Liver (tissue), 9 donors: ENCODE results near the gene KCNMB1. TPM values are rescaled to one million over a fixed set of nuclear protein-coding genes. Genes with fewer than 3 reads are reported as not detected.

Experiments used
- DNase-seq: peaks from one replicate; pipeline ENCODE4 v3.0.0-alpha.2; 2017; ENCODE audit warnings: low spot score
- H3K27ac ChIP-seq, 2 donors: one replicate each; pipeline ENCODE4 v1.7.0; 2013; ENCODE audit warnings: inconsistent platforms in 2 of 2, low read length in 2 of 2, control low read depth in 1 of 2, low read depth in 1 of 2, mild to moderate bottlenecking in 1 of 2
- H3K27me3 ChIP-seq, 4 donors: one replicate each; pipeline versions ENCODE4 v1.6.1 to v1.7.0; 2013; ENCODE audit warnings: low read length in 3 of 4, inconsistent platforms in 1 of 4, mild to moderate bottlenecking in 1 of 4, moderate library complexity in 1 of 4; ENCODE audit not compliant: control insufficient read depth in 4 of 4, insufficient read depth in 4 of 4
- H3K36me3 ChIP-seq, 4 donors: one replicate each; pipeline versions ENCODE4 v1.6.1 to v1.7.0; 2013; ENCODE audit warnings: low read length in 3 of 4, mild to moderate bottlenecking in 3 of 4, low read depth in 1 of 4, moderate library complexity in 1 of 4; ENCODE audit not compliant: control insufficient read depth in 4 of 4, insufficient read depth in 3 of 4
- H3K4me1 ChIP-seq, 4 donors: one replicate each; pipeline versions ENCODE4 v1.6.1 to v1.7.0; 2013; ENCODE audit warnings: low read length in 3 of 4, mild to moderate bottlenecking in 3 of 4, moderate library complexity in 1 of 4; ENCODE audit not compliant: control insufficient read depth in 4 of 4, insufficient read depth in 4 of 4
- H3K4me3 ChIP-seq, 3 donors: one replicate each; pipeline versions ENCODE4 v1.6.1 to v1.7.0; 2013; ENCODE audit warnings: low read length in 3 of 3, control low read depth in 1 of 3, low read depth in 1 of 3, mild to moderate bottlenecking in 1 of 3
- H3K9ac ChIP-seq, 2 donors: one replicate each; pipeline ENCODE4 v1.7.0; 2013; ENCODE audit warnings: low read length in 2 of 2, mild to moderate bottlenecking in 2 of 2, moderate library complexity in 2 of 2, control low read depth in 1 of 2, low read depth in 1 of 2
- H3K9me3 ChIP-seq, 4 donors: one replicate each; pipeline versions ENCODE4 v1.6.1 to v1.7.0; 2013; ENCODE audit warnings: low read length in 3 of 4; ENCODE audit not compliant: control insufficient read depth in 4 of 4
- ATF3 ChIP-seq: IDR thresholded peaks from 2 replicates; pipeline ENCODE4 v1.6.1; 2016; ENCODE audit warnings: antibody characterized with exemption
- CTCF ChIP-seq: fragments of 150-350 bp; IDR thresholded peaks from 2 replicates; pipeline ENCODE4 v1.5.1; 2017; ENCODE audit warnings: improper control_type of control experiment, low read depth, low read length; ENCODE audit not compliant: missing input control
- EGR1 ChIP-seq, 2 donors: IDR thresholded peaks; 2 replicates each; pipeline ENCODE4 v1.6.1; 2016 to 2018; ENCODE audit warnings: antibody characterized with exemption in 2 of 2, low read depth in 2 of 2
- FOXA1 ChIP-seq: IDR thresholded peaks from 2 replicates; pipeline ENCODE4 v1.6.1; 2016; ENCODE audit warnings: antibody characterized with exemption
- FOXA2 ChIP-seq: IDR thresholded peaks from 2 replicates; pipeline ENCODE4 v1.6.1; 2016; ENCODE audit warnings: antibody characterized with exemption
- GABPA ChIP-seq, 2 donors: IDR thresholded peaks in 1 of 2; conservative IDR thresholded peaks in 1 of 2; 2 replicates each; pipeline ENCODE4 v1.6.1; 2016; ENCODE audit warnings: antibody characterized with exemption in 2 of 2, mild to moderate bottlenecking in 1 of 2, moderate library complexity in 1 of 2
- HNF4A ChIP-seq, 2 donors: conservative IDR thresholded peaks; 2 replicates each; pipeline ENCODE4 v1.6.1; 2016; ENCODE audit warnings: antibody characterized with exemption in 2 of 2, mild to moderate bottlenecking in 2 of 2
- HNF4G ChIP-seq: IDR thresholded peaks from 2 replicates; pipeline ENCODE4 v1.6.1; 2016; ENCODE audit warnings: antibody characterized with exemption
- JUND ChIP-seq, 2 donors: IDR thresholded peaks; 2 replicates each; pipeline ENCODE4 v1.6.1; 2016; ENCODE audit warnings: antibody characterized with exemption in 2 of 2
- MAX ChIP-seq: IDR thresholded peaks from 2 replicates; pipeline ENCODE4 v1.6.1; 2016; ENCODE audit warnings: antibody characterized with exemption
- NR2F2 ChIP-seq: IDR thresholded peaks from 2 replicates; pipeline ENCODE4 v1.6.1; 2016; ENCODE audit warnings: antibody characterized with exemption
- RAD21 ChIP-seq, 2 donors: IDR thresholded peaks; 2 replicates each; pipeline ENCODE4 v1.6.1; 2016; ENCODE audit warnings: antibody characterized with exemption in 2 of 2, mild to moderate bottlenecking in 2 of 2
- REST ChIP-seq: IDR thresholded peaks from 2 replicates; pipeline ENCODE4 v1.6.1; 2016; ENCODE audit warnings: antibody characterized with exemption, mild to moderate bottlenecking
- RXRA ChIP-seq, 2 donors: IDR thresholded peaks; 2 replicates each; pipeline ENCODE4 v1.6.1; 2017 to 2018; ENCODE audit warnings: antibody characterized with exemption in 2 of 2, mild to moderate bottlenecking in 1 of 2
- SP1 ChIP-seq: IDR thresholded peaks from 2 replicates; pipeline ENCODE4 v1.6.1; 2018; ENCODE audit warnings: antibody characterized with exemption, mild to moderate bottlenecking
- TAF1 ChIP-seq: conservative IDR thresholded peaks from 2 replicates; pipeline ENCODE4 v1.6.1; 2016; ENCODE audit warnings: antibody characterized with exemption, mild to moderate bottlenecking
- YY1 ChIP-seq: IDR thresholded peaks from 2 replicates; pipeline ENCODE4 v1.6.1; 2016; ENCODE audit warnings: antibody characterized with exemption, mild to moderate bottlenecking
- ZBTB33 ChIP-seq: IDR thresholded peaks from 2 replicates; pipeline ENCODE4 v1.6.1; 2016; ENCODE audit warnings: antibody characterized with exemption
- WGBS: extraction: QIAGEN DNeasy Blood & Tissue Kit; methylation state at CpG from one replicate; pipeline ENCODE4 v1.1.7; 2013; 5-methylcytosine and 5-hydroxymethylcytosine counted together
- polyA plus RNA-seq, 2 donors: library from polyadenylated mRNA; stranded (reverse) in 1 of 2; unstranded in 1 of 2; fragments of 200-250 nt in 1 of 2; fragments of >200 nt in 1 of 2; fragmentation: Nextera tagmentation in 1 of 2; extraction: Ambion mirVana in 1 of 2; gene quantifications; one replicate each; pipeline versions ENCODE4 v1.2.1 to v1.2.3, GENCODE V29; 2013 to 2015
- total RNA-seq, 2 donors: library from RNA; depleted of rRNA; stranded (reverse); fragments of >200 nt; gene quantifications; one replicate each; pipeline ENCODE4 v1.2.3, GENCODE V29; 2014
- donor health status: healthy.
- donor health status: healthy.
- donor health status: healthy.
- donor health status: healthy.
- donor health status: healthy.

Gene KCNMB1
- total and polyA plus RNA-seq, 4 donors: 0.04 to 0.31 (median 0.20) TPM

- H3K4me1 ChIP-seq: no peaks in the 10 kb centered on the region
- no peaks in the 10 kb centered on the region for H3K36me3 ChIP-seq
- H3K9me3 ChIP-seq: no peaks in the 10 kb centered on the region
- H3K4me3 ChIP-seq: no peak overlapping the region
- no peak for DNase-seq
- WGBS: 93% methylated on average over 3 of the region's 3 CpGs
- TF ChIP-seq SP1 (no peak), HNF4A (conservative IDR thresholded peaks at IDR 0.05) (no peak), FOXA2 (no peak), REST (no peak), FOXA1 (no peak), HNF4G (no peak), EGR1 (IDR thresholded peaks at IDR 0.05; ENCODE audit: low read depth in 2 of 2) (no peak), RXRA (IDR thresholded peaks at IDR 0.05) (no peak), RAD21 (IDR thresholded peaks at IDR 0.05) (no peak), JUND (IDR thresholded peaks at IDR 0.05) (no peak), GABPA (IDR thresholded peaks at IDR 0.05 in 1 of 2, conservative IDR thresholded peaks at IDR 0.05 in 1 of 2) (no peak), ATF3 (no peak), ZBTB33 (no peak), MAX (no peak), CTCF (no peak), TAF1 (no peak), NR2F2 (no peak), YY1 (no peak)
- no peaks in the 10 kb centered on the region for H3K27me3 ChIP-seq
- H3K9ac ChIP-seq: no peak overlapping the region
- H3K27ac ChIP-seq: no peak overlapping the region
Observed at GRCh38 chr5:170366276-170366675, 22.9 kb downstream of the KCNMB1 start.

GRCh38 chr5:170365831-170366230 is 23.3 kb downstream of the KCNMB1 start:
- no peaks in the 10 kb centered on the region for H3K9me3 ChIP-seq
- H3K27me3 ChIP-seq: no peaks in the 10 kb centered on the region
- H3K27ac ChIP-seq: no peak overlapping the region
- H3K4me3 ChIP-seq: no peak overlapping the region
- DNase-seq: no peak
- TF ChIP-seq FOXA1: no peak
- no peak for TF ChIP-seq YY1
- TF ChIP-seq NR2F2: no peak
- H3K36me3 ChIP-seq: no peaks in the 10 kb centered on the region
- no peak overlapping the region for H3K9ac ChIP-seq
- 80% methylated on average over 5 of the region's 5 CpGs for WGBS
- H3K4me1 ChIP-seq: no peaks in the 10 kb centered on the region
